C4-2B (cell line): ENCODE data around the gene SPRED2.

Experiments
- H3K27ac ChIP-seq: fragments of 450-650 bp; 2 replicates; pipeline ENCODE4 v1.5.1; 2017
- CTCF ChIP-seq: fragments of 450-650 bp; conservative IDR thresholded peaks from 2 replicates; pipeline ENCODE4 v1.5.1; 2017; ENCODE audit warnings: mild to moderate bottlenecking
- ZFX ChIP-seq: fragments of 450-650 bp; IDR thresholded peaks from 2 replicates; pipeline ENCODE4 v1.6.1; 2017

Gene SPRED2

GRCh38 chr2:65456886-65457285 lies 24.5 kb upstream of the SPRED2 start:
- TF ChIP-seq ZFX (no peak), CTCF (no peak)
- H3K27ac ChIP-seq = no peak overlapping the region

DNA sequence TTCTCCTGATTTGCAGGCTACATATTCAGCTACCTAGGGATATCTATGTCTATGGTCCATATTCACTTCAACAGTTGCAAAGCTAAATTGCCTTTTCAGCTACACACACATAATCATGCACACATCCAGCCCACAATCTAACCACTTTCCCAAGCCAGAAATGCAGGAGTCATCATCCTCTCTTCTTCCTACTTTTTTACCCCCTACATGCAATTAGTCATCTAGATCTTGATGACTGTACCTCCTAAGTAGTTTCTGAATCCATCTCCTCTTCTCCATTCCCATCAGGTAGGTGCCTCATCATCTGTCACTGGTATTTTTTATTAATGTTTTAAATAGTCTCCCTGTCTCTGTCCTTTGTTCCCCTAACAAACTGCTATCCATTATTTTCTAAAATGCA lies 23.7 kb upstream of the SPRED2 start:
- no peak for TF ChIP-seq CTCF
- TF ChIP-seq ZFX = no peak
- H3K27ac ChIP-seq = no peak overlapping the region

GRCh38 chr2:65453916-65454315 lies 21.5 kb upstream of the SPRED2 start:
- no peak for TF ChIP-seq CTCF
- no peak for TF ChIP-seq ZFX
- no peak overlapping the region for H3K27ac ChIP-seq

DNA sequence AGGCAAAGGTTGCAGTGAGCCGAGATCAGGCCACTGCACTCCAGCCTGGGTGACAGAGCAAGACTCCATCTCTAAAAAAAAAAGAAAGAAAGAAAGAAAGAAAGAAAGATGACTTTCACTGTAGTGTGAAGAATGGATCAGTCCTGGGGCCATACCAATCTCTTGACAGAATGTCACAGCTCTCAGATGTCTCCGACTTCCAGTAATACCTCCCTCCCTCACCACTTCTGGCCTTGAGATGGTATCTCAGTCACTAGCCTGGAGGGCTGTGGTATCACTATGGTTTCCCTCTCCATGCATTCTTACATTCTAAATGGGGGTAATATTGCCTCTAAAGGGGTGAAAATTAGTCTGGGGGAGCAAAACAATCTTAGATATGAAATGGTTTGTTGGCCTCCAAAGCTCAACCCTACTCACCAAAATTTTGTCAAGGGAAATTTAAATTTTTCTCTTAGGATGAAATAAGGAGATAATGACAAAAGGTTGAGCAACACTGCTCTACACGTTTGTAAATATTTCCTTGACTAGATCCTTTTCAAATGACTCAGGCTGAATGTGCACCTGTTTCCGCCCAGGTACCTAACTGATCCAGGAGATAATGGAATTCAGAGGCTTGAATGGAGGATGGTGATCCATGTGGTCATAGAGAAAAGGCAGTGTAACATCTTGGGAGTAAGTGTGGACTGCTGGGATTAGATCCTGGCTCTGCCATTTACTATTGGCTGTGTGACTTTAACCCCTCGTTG lies 19.9 kb upstream of the SPRED2 start:
- no peak overlapping the region for H3K27ac ChIP-seq
- TF ChIP-seq ZFX (no peak), CTCF (no peak)

- TF ChIP-seq CTCF = no peak
- no peak for TF ChIP-seq ZFX
- H3K27ac ChIP-seq = no peak overlapping the region
These were observed 18.4 kb upstream of the SPRED2 start for GRCh38 chr2:65450810-65451209.

- no peak overlapping the region for H3K27ac ChIP-seq
- TF ChIP-seq CTCF (no peak), ZFX (no peak)
These were observed 18.0 kb upstream of the SPRED2 start for GRCh38 chr2:65450393-65450792.

DNA sequence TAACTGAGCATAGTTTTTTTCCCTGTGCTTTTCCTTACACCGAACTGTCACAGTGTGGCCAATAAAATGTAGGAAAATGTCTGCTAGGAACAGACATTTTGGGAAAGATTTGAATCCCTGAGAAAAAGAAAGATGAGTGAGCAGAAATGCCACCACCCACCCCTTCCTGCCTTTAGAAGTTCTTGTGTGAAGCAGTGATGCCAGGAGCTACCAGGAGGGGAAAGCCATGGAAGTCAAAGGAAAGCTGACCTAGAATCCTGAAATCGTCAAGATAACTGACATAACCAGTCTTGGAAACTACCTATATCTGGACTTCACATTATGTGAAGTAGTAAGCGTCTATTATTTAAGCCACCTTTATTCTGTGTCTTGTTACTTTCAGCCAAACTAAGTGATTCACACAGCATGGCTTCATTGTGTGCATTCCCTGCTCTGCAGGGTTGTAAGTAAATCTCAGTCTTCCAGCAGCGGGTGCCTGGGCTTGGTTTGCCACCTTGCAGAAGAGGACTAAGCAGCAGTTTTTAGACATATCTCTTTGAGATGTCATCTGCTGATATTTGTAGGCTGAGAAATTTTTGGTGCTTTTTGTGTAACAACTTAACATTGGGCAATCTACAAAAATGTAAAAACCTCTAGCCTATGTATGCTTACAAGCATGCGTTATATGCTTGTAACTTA lies 11.2 kb upstream of the SPRED2 start:
- TF ChIP-seq ZFX (no peak), CTCF (no peak)
- H3K27ac ChIP-seq = no peak overlapping the region
